M059J (cell line): Measurements from ENCODE around the gene TEX19. TPM values are rescaled to one million over a fixed set of nuclear protein-coding genes. Genes with fewer than 3 reads are reported as not detected.
"Not testable (repeated sequence)": the region's sequence is repeated elsewhere in the genome, so short reads cannot be mapped to it uniquely, and the experiment has no call there.

Source experiments
- DNase-seq: peaks from one replicate; pipeline ENCODE4 v3.0.0-alpha.2; 2012; ENCODE audit warnings: low read depth
- total RNA-seq: library from RNA; depleted of rRNA; stranded (reverse); fragments of >200 nt; shearing (Covaris generic); gene quantifications from 2 replicates; pipeline ENCODE4 v1.2.3, GENCODE V29; 2014; rRNA removed

Gene TEX19
- total RNA-seq, 1 experiment from 2014 or later, result 0.05 TPM

GRCh38 chr17:82408938-82409318, 49.9 kb downstream of the TEX19 start:
- DNase-seq, result no peak

- DNase-seq, result no peak
Measured at GRCh38 chr17:82410014-82410716, 51.1 kb downstream of the TEX19 start.

GRCh38 chr17:82411396-82412053, 52.5 kb downstream of the TEX19 start:
- DNase-seq, result no peak

GRCh38 chr17:82412081-82412480, 53.0 kb downstream of the TEX19 start:
- DNase-seq, result not testable (repeated sequence)

- no peak for DNase-seq
Measured at GRCh38 chr17:82412535-82413520, 53.8 kb downstream of the TEX19 start.

Other genes with a start within 250 kb of the TEX19 start
- gene CCDC57, start 146.4 kb upstream of the TEX19 start, total RNA-seq, result 0.91 and 3.4 TPM in 2 replicates
- gene SLC16A3, start 130.2 kb upstream of the TEX19 start, total RNA-seq, result 48.1 and 84.8 TPM in 2 replicates
- gene CSNK1D, start 85.5 kb upstream of the TEX19 start, total RNA-seq, result 41.6 and 43.7 TPM in 2 replicates
- gene CD7, start 41.6 kb upstream of the TEX19 start, total RNA-seq, result not detected in 2 replicates
- gene SECTM1, start 25.5 kb upstream of the TEX19 start, total RNA-seq, result 30.2 and 41.0 TPM in 2 replicates
- gene UTS2R, start 12.5 kb downstream of the TEX19 start, total RNA-seq, result not detected in 2 replicates
- gene HEXD, start 59.1 kb downstream of the TEX19 start, total RNA-seq, result 4.6 and 7.3 TPM in 2 replicates
- 34.5 and 57.7 TPM in 2 replicates for gene OGFOD3, start 59.3 kb downstream of the TEX19 start, total RNA-seq
- gene CYBC1, start 91.5 kb downstream of the TEX19 start, total RNA-seq, result 45.1 and 55.5 TPM in 2 replicates
- 68.2 and 84.2 TPM in 2 replicates for gene NARF, start 99.5 kb downstream of the TEX19 start, total RNA-seq
- gene FOXK2, start 160.5 kb downstream of the TEX19 start, total RNA-seq, result 21.4 and 30.7 TPM in 2 replicates